Activated CD4-positive, alpha-beta T cell treated with anti-CD3 and anti-CD28 coated beads for 36 hours (primary cell): ENCODE data around the gene CD72. TPM values are rescaled to one million over a fixed set of nuclear protein-coding genes. Genes with fewer than 3 reads are reported as not detected.

ENCODE experiments used
- ATAC-seq: fragments of 200-7000 bp; cut with Tn5 transposase; one replicate; pipeline ENCODE4 v1.10.0; 2021; ENCODE audit warnings: mild to moderate bottlenecking, moderate library complexity
- CTCF ChIA-PET: fragments of 350-600 bp; sonication (Branson Sonifier 250); formaldehyde crosslinking; loops from one replicate; lab custom pipeline; 2021; ENCODE audit warnings: antibody characterized with exemption; lab: Charles Lee
- POLR2A ChIA-PET: fragments of 350-600 bp; sonication (Branson Sonifier 250); formaldehyde crosslinking; loops from one replicate; lab custom pipeline; 2021; ENCODE audit warnings: antibody characterized with exemption, inconsistent platforms; lab: Charles Lee
- DNase-seq: peaks from one replicate; pipeline ENCODE4 v3.0.0-alpha.2; 2020
- H3K27ac Mint-ChIP-seq: one replicate; pipeline ENCODE4 v1.8.0; 2021; ENCODE audit warnings: mixed read lengths
- H3K27me3 Mint-ChIP-seq: one replicate; pipeline ENCODE4 v1.8.0; 2021; ENCODE audit warnings: mixed read lengths
- H3K36me3 Mint-ChIP-seq: one replicate; pipeline ENCODE4 v1.8.0; 2021; ENCODE audit warnings: low read depth, mixed read lengths
- H3K4me1 Mint-ChIP-seq: one replicate; pipeline ENCODE4 v1.8.0; 2021; ENCODE audit warnings: mixed read lengths
- H3K4me3 Mint-ChIP-seq: one replicate; pipeline ENCODE4 v1.8.0; 2021; ENCODE audit warnings: mild to moderate bottlenecking, moderate library complexity, mixed read lengths
- H3K9me3 Mint-ChIP-seq: one replicate; pipeline ENCODE4 v1.8.0; 2021; ENCODE audit warnings: low read depth, mixed read lengths
- intact Hi-C, 2 experiments: fragments of 100-400 bp; cut with DNase I in 1 of 2; cut with micrococcal nuclease in 1 of 2; formaldehyde crosslinking; loops; one replicate each; pipeline versions ENCODE4 v1.14.2 to v1.15.1; 2022 to 2024; cut with DNase I, micrococcal nuclease
- total RNA-seq, 2 experiments: library from RNA; stranded (reverse); gene quantifications; one replicate each; pipeline ENCODE4 v1.2.3, GENCODE V29; 2021

CD72 gene
- total RNA-seq, 2 experiments from 2014 or later = 6.5 to 8.7 TPM

- H3K9me3 Mint-ChIP-seq = no peaks in the 10 kb centered on the region
- H3K36me3 Mint-ChIP-seq = peaks cover 37% of the 10 kb centered on the region
- peak; percentile 45 for DNase-seq
- intact Hi-C loops = loop anchor here (1.0 to 10.0 kb wide), 16 partner anchors 37 to 672 kb away; partner anchors contain the start of genes GBA2 (in 2 of the 2), RGP1 (in 2 of the 2), ATOSB (in 1 of the 2) and CD72 (in 1 of the 2)
- POLR2A ChIA-PET = interaction anchor here (1.3 kb wide), 1 partner anchor 29 kb away, joined by 3 read pairs; no protein-coding TSS in a partner anchor
- peak; percentile 1 for ATAC-seq
- peak overlapping the region; percentile 82 for H3K27ac Mint-ChIP-seq
- CTCF ChIA-PET = interaction anchor here (0.7 to 6.7 kb wide), 17 partner anchors 11 to 1013 kb away, joined by 3 to 89 read pairs (median 4); partner anchors contain the start of genes CREB3, GALT, SIT1 and TESK1
- peak overlapping the region; percentile 80 for H3K4me3 Mint-ChIP-seq
- H3K27me3 Mint-ChIP-seq = peaks cover 2% of the 10 kb centered on the region
- peaks cover 72% of the 10 kb centered on the region for H3K4me1 Mint-ChIP-seq
These were observed 40.7 kb upstream of the CD72 start for GRCh38 chr9:35658968-35659220.

- POLR2A ChIA-PET = interaction anchor here (0.7 to 1.4 kb wide), 4 partner anchors 10 to 74 kb away, joined by 3 to 4 read pairs (median 3); partner anchors contain the start of gene CREB3
- Mint-ChIP-seq H3K36me3 (peaks cover 37% of the 10 kb centered on the region), H3K27me3 (peaks cover 2% of the 10 kb centered on the region), H3K9me3 (no peaks in the 10 kb centered on the region), H3K4me3 (peak within 1 kb of the TSS; percentile 80), H3K27ac (peak within 1 kb of the TSS; percentile 98), H3K4me1 (peaks cover 68% of the 10 kb centered on the region)
- DNase-seq (peak; percentile 87), ATAC-seq (peak; percentile 63)
- intact Hi-C loops = loop anchor here (1.0 to 10.0 kb wide), 16 partner anchors 38 to 671 kb away; partner anchors contain the start of genes GBA2 (in 2 of the 2), RGP1 (in 2 of the 2), ATOSB (in 1 of the 2) and CD72 (in 1 of the 2)
- CTCF ChIA-PET = interaction anchor here (0.5 to 6.7 kb wide), 33 partner anchors 8 to 1012 kb away, joined by 3 to 89 read pairs (median 4); partner anchors contain the start of genes CA9, CD72, CREB3 and GALT
These were observed 40.1 kb upstream of the CD72 start, which contains the start of gene CCDC107 for GRCh38 chr9:35658137-35658967. Gene CCDC107, plus strand, starts transcription at chr9:35658292. Its CDS starts 88 bp downstream, at chr9:35658380.

- CTCF ChIA-PET = interaction anchor here (0.5 to 6.7 kb wide), 28 partner anchors 8 to 994 kb away, joined by 3 to 89 read pairs (median 4); partner anchors contain the start of genes CA9, CD72, CREB3 and SIT1
- intact Hi-C loops = loop anchor here (1.0 to 10.0 kb wide), 19 partner anchors 10 to 670 kb away; partner anchors contain the start of genes CREB3 (in 2 of the 2), GBA2 (in 2 of the 2), RGP1 (in 2 of the 2) and TLN1 (in 2 of the 2)
- peaks cover 64% of the 10 kb centered on the region for H3K4me1 Mint-ChIP-seq
- peak within 1 kb of the TSS; percentile 98 for H3K27ac Mint-ChIP-seq
- ATAC-seq (peak; percentile 95), DNase-seq (peak; percentile 97)
- H3K36me3 Mint-ChIP-seq = peaks cover 31% of the 10 kb centered on the region
- POLR2A ChIA-PET = interaction anchor here (0.7 to 1.4 kb wide), 4 partner anchors 9 to 75 kb away, joined by 3 to 4 read pairs (median 3); partner anchors contain the start of gene CREB3
- no peaks in the 10 kb centered on the region for H3K9me3 Mint-ChIP-seq
- H3K4me3 Mint-ChIP-seq = peak within 1 kb of the TSS; percentile 80
- H3K27me3 Mint-ChIP-seq = peaks cover 2% of the 10 kb centered on the region
These were observed 39.4 kb upstream of the CD72 start, which contains the start of gene RMRP for GRCh38 chr9:35657546-35658136. Gene RMRP, minus strand, starts transcription at chr9:35658019.

- Mint-ChIP-seq H3K4me3 (peak overlapping the region; percentile 80), H3K36me3 (peaks cover 26% of the 10 kb centered on the region), H3K27ac (peak overlapping the region; percentile 98), H3K4me1 (peaks cover 60% of the 10 kb centered on the region), H3K27me3 (peaks cover 2% of the 10 kb centered on the region), H3K9me3 (no peaks in the 10 kb centered on the region)
- DNase-seq (no peak), ATAC-seq (no peak)
- ChIA-PET CTCF (interaction anchor here (0.7 to 6.7 kb wide), 19 partner anchors 9 to 487 kb away, joined by 3 to 89 read pairs (median 5); partner anchors contain the start of genes CREB3, SIT1, TESK1 and TLN1), POLR2A (interaction anchor here (1.2 to 1.4 kb wide), 2 partner anchors 8 to 76 kb away, joined by 3 to 4 read pairs; partner anchors contain the start of gene CREB3)
- intact Hi-C loops = loop anchor here (1.0 to 10.0 kb wide), 13 partner anchors 10 to 670 kb away; partner anchors contain the start of genes CD72 (in 1 of the 2), CLTA (in 1 of the 2), CREB3 (in 1 of the 2) and DNAJB5 (in 1 of the 2)
These were observed 38.8 kb upstream of the CD72 start for GRCh38 chr9:35656831-35657545.

GRCh38 chr9:35656348-35656747 lies 38.1 kb upstream of the CD72 start:
- H3K4me1 Mint-ChIP-seq = peaks cover 62% of the 10 kb centered on the region
- no peak overlapping the region for H3K4me3 Mint-ChIP-seq
- no peak for DNase-seq
- H3K9me3 Mint-ChIP-seq = no peaks in the 10 kb centered on the region
- peaks cover 22% of the 10 kb centered on the region for H3K36me3 Mint-ChIP-seq
- POLR2A ChIA-PET = interaction anchor here (0.5 kb wide), 1 partner anchor 119 kb away, joined by 4 read pairs; no protein-coding TSS in a partner anchor
- peaks cover 2% of the 10 kb centered on the region for H3K27me3 Mint-ChIP-seq
- intact Hi-C loops = loop anchor here (5.0 to 10.0 kb wide), 9 partner anchors 39 to 669 kb away; partner anchors contain the start of genes CD72 (in 1 of the 2), CLTA (in 1 of the 2), DNAJB5 (in 1 of the 2) and GBA2 (in 1 of the 2)
- no peak for ATAC-seq
- CTCF ChIA-PET = interaction anchor here (0.7 to 6.7 kb wide), 10 partner anchors 9 to 175 kb away, joined by 3 to 89 read pairs (median 12); partner anchors contain the start of gene SIT1
- peak overlapping the region; percentile 23 for H3K27ac Mint-ChIP-seq

GRCh38 chr9:35653611-35654010 lies 35.4 kb upstream of the CD72 start:
- no peak overlapping the region for H3K4me3 Mint-ChIP-seq
- ChIA-PET CTCF (interaction anchor here (0.6 kb wide), 2 partner anchors 693 to 1548 kb away, joined by 3 read pairs; no protein-coding TSS in a partner anchor), POLR2A (no interaction called here)
- peaks cover 11% of the 10 kb centered on the region for H3K36me3 Mint-ChIP-seq
- peaks cover 2% of the 10 kb centered on the region for H3K27me3 Mint-ChIP-seq
- no peak overlapping the region for H3K27ac Mint-ChIP-seq
- no peak for ATAC-seq
- peaks cover 51% of the 10 kb centered on the region for H3K4me1 Mint-ChIP-seq
- no peak for DNase-seq
- intact Hi-C loops = loop anchor here in 1 of 2 experiments (10.0 kb wide), 1 partner anchor 381 kb away; the partner anchor contains the start of gene RECK
- H3K9me3 Mint-ChIP-seq = no peaks in the 10 kb centered on the region

- no peaks in the 10 kb centered on the region for H3K9me3 Mint-ChIP-seq
- peaks cover 11% of the 10 kb centered on the region for H3K36me3 Mint-ChIP-seq
- H3K27ac Mint-ChIP-seq = no peak overlapping the region
- H3K4me3 Mint-ChIP-seq = no peak overlapping the region
- ATAC-seq (no peak), DNase-seq (no peak)
- ChIA-PET POLR2A (no interaction called here), CTCF (no interaction called here)
- peaks cover under 1% of the 10 kb centered on the region for H3K27me3 Mint-ChIP-seq
- peaks cover 57% of the 10 kb centered on the region for H3K4me1 Mint-ChIP-seq
- intact Hi-C loops = loop anchor here in 1 of 2 experiments (10.0 kb wide), 1 partner anchor 382 kb away; the partner anchor contains the start of gene RECK
These were observed 34.6 kb upstream of the CD72 start for GRCh38 chr9:35652829-35653209.

GRCh38 chr9:35651956-35652828 lies 34.0 kb upstream of the CD72 start:
- POLR2A ChIA-PET = no interaction called here
- ATAC-seq (peak; percentile 15), DNase-seq (no peak)
- CTCF ChIA-PET = interaction anchor here (0.7 kb wide), 1 partner anchor 148 kb away, joined by 3 read pairs; no protein-coding TSS in a partner anchor
- Mint-ChIP-seq H3K4me3 (no peak overlapping the region), H3K27me3 (no peaks in the 10 kb centered on the region), H3K27ac (peak overlapping the region; percentile 97), H3K36me3 (peaks cover 11% of the 10 kb centered on the region), H3K4me1 (peaks cover 58% of the 10 kb centered on the region), H3K9me3 (no peaks in the 10 kb centered on the region)
- intact Hi-C loops = loop anchor here in 1 of 2 experiments (10.0 kb wide), 1 partner anchor 383 kb away; the partner anchor contains the start of gene RECK
